HG02840 (cell line): ENCODE results near the gene ANKRD55.
A peak's percentile ranks its signal among the peaks of the same experiment; 100 is the strongest.
"Not testable (repeated sequence)": the region's sequence is repeated elsewhere in the genome, so short reads cannot be mapped to it uniquely, and the experiment has no call there.

Experiments used
- ATAC-seq: cut with Tn5 transposase; IDR thresholded peaks from one replicate; pipeline ENCODE4 v1.9.1; 2021; ENCODE audit warnings: mild to moderate bottlenecking, moderate library complexity, moderate number of reproducible peaks; ENCODE audit not compliant: unreplicated experiment, low FRiP score

ANKRD55 gene

GRCh38 chr5:56111404-56111781 is 121.7 kb downstream of the ANKRD55 start:
- ATAC-seq = no peak

- no peak for ATAC-seq
These were observed 122.3 kb downstream of the ANKRD55 start for GRCh38 chr5:56110646-56111403.

GRCh38 chr5:56108246-56108645 is 124.9 kb downstream of the ANKRD55 start:
- no peak for ATAC-seq

- ATAC-seq = no peak
These were observed 126.3 kb downstream of the ANKRD55 start for GRCh38 chr5:56106837-56107236.

- ATAC-seq = no peak
These were observed 127.4 kb downstream of the ANKRD55 start for GRCh38 chr5:56105511-56106291.

GRCh38 chr5:56102889-56103288 is 130.2 kb downstream of the ANKRD55 start:
- no peak for ATAC-seq

- ATAC-seq = not testable (repeated sequence)
These were observed 130.9 kb downstream of the ANKRD55 start for GRCh38 chr5:56102207-56102606.

GRCh38 chr5:56101180-56101579 is 131.9 kb downstream of the ANKRD55 start:
- ATAC-seq = no peak

GRCh38 chr5:56100439-56101176 is 132.5 kb downstream of the ANKRD55 start:
- ATAC-seq = no peak

- ATAC-seq = no peak
These were observed 133.8 kb downstream of the ANKRD55 start for GRCh38 chr5:56099346-56099745.

GRCh38 chr5:56097055-56097454 is 136.1 kb downstream of the ANKRD55 start:
- no peak for ATAC-seq

GRCh38 chr5:56095579-56096102 is 137.5 kb downstream of the ANKRD55 start:
- ATAC-seq = no peak

GRCh38 chr5:56094579-56095361 is 138.4 kb downstream of the ANKRD55 start:
- ATAC-seq = no peak

GRCh38 chr5:56093970-56094369 is 139.2 kb downstream of the ANKRD55 start:
- ATAC-seq = no peak

GRCh38 chr5:56092115-56092514 is 141.0 kb downstream of the ANKRD55 start:
- ATAC-seq = no peak

GRCh38 chr5:56091664-56092063 is 141.5 kb downstream of the ANKRD55 start:
- no peak for ATAC-seq

GRCh38 chr5:56090793-56091460 is 142.2 kb downstream of the ANKRD55 start:
- no peak for ATAC-seq

- peak; percentile 91 for ATAC-seq
These were observed 143.9 kb downstream of the ANKRD55 start for GRCh38 chr5:56088967-56089829.
